PC-3 (cell line): ENCODE results near the gene STXBP6.

Experiments
- EZH2 ChIP-seq: fragments of 300-600 bp; sonication (generic); IDR thresholded peaks from one replicate; pipeline ENCODE4 v1.6.1; 2017; ENCODE audit warnings: antibody characterized with exemption, mild to moderate bottlenecking, low read length; ENCODE audit not compliant: unreplicated experiment
- TF ChIP-seq, protein P1 (sequence below): fragments of 300-600 bp; sonication (generic); conservative IDR thresholded peaks from 2 replicates; pipeline ENCODE4 v1.5.1; 2017; ENCODE audit warnings: antibody characterized with exemption, low read depth, mild to moderate bottlenecking, low read length

DNA sequence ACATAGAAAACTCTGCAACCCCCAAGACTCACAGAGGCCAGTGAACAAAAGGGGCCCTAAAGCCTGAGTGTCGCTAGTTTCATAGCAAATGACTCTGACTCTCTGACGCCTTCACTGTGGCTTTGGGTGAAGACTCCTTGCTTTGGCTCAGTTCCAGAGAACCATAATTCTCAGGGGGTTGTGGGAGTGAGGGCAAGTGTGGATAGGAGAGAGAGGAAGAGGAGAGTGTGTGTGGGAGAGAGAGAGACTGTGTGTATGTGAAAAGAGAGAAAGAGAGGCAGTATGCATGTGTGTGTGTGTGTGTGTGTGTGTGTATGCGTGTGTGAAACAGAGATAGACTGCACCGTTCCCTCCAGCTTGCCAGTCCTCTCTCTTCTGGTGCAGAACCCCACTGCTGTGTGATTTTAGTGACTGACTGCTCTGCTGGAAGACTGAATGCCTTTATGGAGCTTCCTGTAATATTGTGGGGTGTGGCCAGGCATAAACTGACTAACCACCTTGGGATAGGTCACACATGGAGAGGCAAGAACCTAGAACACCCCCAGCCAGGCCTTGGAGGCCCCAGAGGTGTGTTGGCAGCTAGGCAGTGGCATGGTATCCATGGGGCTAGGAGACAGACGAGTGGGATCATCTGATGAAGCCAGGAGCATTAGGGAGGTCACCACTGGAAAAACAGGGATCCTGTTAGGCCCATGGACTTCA, 45.9 kb upstream of the STXBP6 start:
- TF ChIP-seq, protein P1, sequence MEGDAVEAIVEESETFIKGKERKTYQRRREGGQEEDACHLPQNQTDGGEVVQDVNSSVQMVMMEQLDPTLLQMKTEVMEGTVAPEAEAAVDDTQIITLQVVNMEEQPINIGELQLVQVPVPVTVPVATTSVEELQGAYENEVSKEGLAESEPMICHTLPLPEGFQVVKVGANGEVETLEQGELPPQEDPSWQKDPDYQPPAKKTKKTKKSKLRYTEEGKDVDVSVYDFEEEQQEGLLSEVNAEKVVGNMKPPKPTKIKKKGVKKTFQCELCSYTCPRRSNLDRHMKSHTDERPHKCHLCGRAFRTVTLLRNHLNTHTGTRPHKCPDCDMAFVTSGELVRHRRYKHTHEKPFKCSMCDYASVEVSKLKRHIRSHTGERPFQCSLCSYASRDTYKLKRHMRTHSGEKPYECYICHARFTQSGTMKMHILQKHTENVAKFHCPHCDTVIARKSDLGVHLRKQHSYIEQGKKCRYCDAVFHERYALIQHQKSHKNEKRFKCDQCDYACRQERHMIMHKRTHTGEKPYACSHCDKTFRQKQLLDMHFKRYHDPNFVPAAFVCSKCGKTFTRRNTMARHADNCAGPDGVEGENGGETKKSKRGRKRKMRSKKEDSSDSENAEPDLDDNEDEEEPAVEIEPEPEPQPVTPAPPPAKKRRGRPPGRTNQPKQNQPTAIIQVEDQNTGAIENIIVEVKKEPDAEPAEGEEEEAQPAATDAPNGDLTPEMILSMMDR = no peak
- TF ChIP-seq EZH2 = no peak
